HG02840 (cell line): Measurements from ENCODE around the gene CTDSPL.
"Not testable (repeated sequence)": the region's sequence is repeated elsewhere in the genome, so short reads cannot be mapped to it uniquely, and the experiment has no call there.

Experiments used
- ATAC-seq: cut with Tn5 transposase; IDR thresholded peaks from one replicate; pipeline ENCODE4 v1.9.1; 2021; ENCODE audit warnings: mild to moderate bottlenecking, moderate library complexity, moderate number of reproducible peaks; ENCODE audit not compliant: unreplicated experiment, low FRiP score

CTDSPL gene

GRCh38 chr3:37982331-37982730 is 120.7 kb downstream of the CTDSPL start:
- ATAC-seq = no peak

GRCh38 chr3:37984051-37984450 is 122.4 kb downstream of the CTDSPL start:
- ATAC-seq = no peak

GRCh38 chr3:37984596-37984995 is 122.9 kb downstream of the CTDSPL start:
- ATAC-seq = no peak

- ATAC-seq = no peak
Measured at GRCh38 chr3:37985637-37986320, 124.1 kb downstream of the CTDSPL start.

GRCh38 chr3:37986479-37987314 is 125.0 kb downstream of the CTDSPL start:
- no peak for ATAC-seq

GRCh38 chr3:37987315-37987697 is 125.6 kb downstream of the CTDSPL start:
- ATAC-seq = no peak

- ATAC-seq = no peak
Measured at GRCh38 chr3:37987751-37988179, 126.1 kb downstream of the CTDSPL start.

GRCh38 chr3:37988376-37988775 is 126.7 kb downstream of the CTDSPL start:
- ATAC-seq = not testable (repeated sequence)

- ATAC-seq = no peak
Measured at GRCh38 chr3:37988931-37989525, 127.3 kb downstream of the CTDSPL start.

GRCh38 chr3:37989821-37990480 is 128.3 kb downstream of the CTDSPL start:
- ATAC-seq = no peak

- ATAC-seq = no peak
Measured at GRCh38 chr3:37990527-37990926, 128.8 kb downstream of the CTDSPL start, which contains the start of gene VILL. TSS of gene VILL (plus strand) at chr3:37990786. CDS start at chr3:37993673, 2,887 bp downstream.

GRCh38 chr3:37991109-37991508 is 129.4 kb downstream of the CTDSPL start:
- ATAC-seq = no peak

- no peak for ATAC-seq
Measured at GRCh38 chr3:37991823-37992222, 130.1 kb downstream of the CTDSPL start.

- no peak for ATAC-seq
Measured at GRCh38 chr3:37992271-37993066, 130.8 kb downstream of the CTDSPL start.

GRCh38 chr3:37993067-37993455 is 131.4 kb downstream of the CTDSPL start:
- no peak for ATAC-seq

GRCh38 chr3:37993460-37993819 is 131.8 kb downstream of the CTDSPL start:
- no peak for ATAC-seq

GRCh38 chr3:37993820-37994638 is 132.3 kb downstream of the CTDSPL start:
- peak; percentile 46 for ATAC-seq

- ATAC-seq = no peak
Measured at GRCh38 chr3:37994639-37994972, 132.9 kb downstream of the CTDSPL start.
